Ovary (tissue), 3 donors: ENCODE measurements around the gene FGF12.

ENCODE experiments used
- CTCF ChIP-seq, 3 donors: fragments of 450-650 bp in 2 of 3; fragments of 200-600 bp in 1 of 3; IDR thresholded peaks; one replicate each; pipeline versions ENCODE4 v1.5.1 to v1.8.0; 2016 to 2022; ENCODE audit warnings: antibody characterized with exemption in 3 of 3, mild to moderate bottlenecking in 1 of 3
- EP300 ChIP-seq: sonication (generic); formaldehyde crosslinking; IDR thresholded peaks from one replicate; pipeline ENCODE4 v1.6.1; 2017; ENCODE audit warnings: antibody characterized with exemption
- POLR2A ChIP-seq: fragments of 450-650 bp; IDR thresholded peaks from one replicate; pipeline ENCODE4 v1.6.1; 2017; ENCODE audit warnings: antibody characterized with exemption, mild to moderate bottlenecking, moderate library complexity
- donor health status: DM: no; HTN: no; CAD: no.

GRCh38 chr3:192170031-192170430 is 557.3 kb downstream of the FGF12 start:
- no peak for TF ChIP-seq POLR2A
- no peak for TF ChIP-seq CTCF (IDR thresholded peaks at IDR 0.05)
- no peak for TF ChIP-seq EP300
